Measurements from ENCODE around the gene MATK.
"Not testable (repeated sequence)": the region's sequence is repeated elsewhere in the genome, so short reads cannot be mapped to it uniquely, and the experiment has no call there.

Gene MATK

DNA sequence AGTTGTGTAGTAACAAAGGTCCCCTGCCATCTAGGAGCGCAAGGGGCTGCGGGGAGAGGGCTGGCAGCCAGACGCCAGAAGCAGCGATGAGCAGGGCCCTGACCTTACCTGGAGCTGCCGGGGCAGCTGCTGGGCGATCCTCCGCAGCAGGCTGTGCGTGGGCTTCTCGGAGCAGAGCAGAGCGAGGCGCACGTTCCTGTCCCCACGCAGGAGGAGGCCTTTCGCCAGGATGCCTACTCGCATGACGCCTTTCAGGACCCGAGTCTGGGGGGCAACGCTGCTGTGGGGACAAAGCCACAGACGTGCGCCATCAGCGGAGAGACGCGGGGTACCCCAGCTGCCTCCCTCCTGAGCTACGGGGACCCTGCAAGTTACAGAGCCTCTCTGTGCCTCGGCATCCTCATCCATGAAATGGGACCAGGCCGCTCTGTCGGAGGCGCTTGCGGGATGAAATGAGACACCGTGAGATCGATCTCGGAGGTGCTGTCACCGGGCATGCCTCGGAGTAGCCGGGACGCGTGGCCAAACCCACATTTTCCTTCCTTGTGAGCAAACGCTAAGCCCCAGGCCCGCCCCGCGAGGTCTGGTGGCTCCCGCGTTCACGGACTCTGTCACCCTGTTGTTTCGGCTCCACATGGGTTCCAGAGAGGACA is 30.5 kb upstream of the MATK start:
- H3K36me3 ChIP-seq (ENCODE audit: control insufficient read depth, insufficient read depth, low read length) = no peaks in the 10 kb centered on the region
- H3K4me3 ChIP-seq (ENCODE audit: insufficient read depth, low read depth, low read length) = no peak overlapping the region
- H3K27me3 ChIP-seq (ENCODE audit: control insufficient read depth, insufficient read depth, low read length, poor library complexity, severe bottlenecking) = no peaks in the 10 kb centered on the region
- H3K9me3 ChIP-seq (ENCODE audit: control insufficient read depth, low read length) = no peaks in the 10 kb centered on the region
- 92 to 93% methylated on average over 45 of the region's 45 CpGs for WGBS, 2 experiments
- H3K27ac ChIP-seq (ENCODE audit: insufficient read depth, low read depth, low read length, poor library complexity, severe bottlenecking) = no peak overlapping the region
- H3K4me1 ChIP-seq (ENCODE audit: control insufficient read depth, insufficient read depth, low read length) = no peaks in the 10 kb centered on the region

DNA sequence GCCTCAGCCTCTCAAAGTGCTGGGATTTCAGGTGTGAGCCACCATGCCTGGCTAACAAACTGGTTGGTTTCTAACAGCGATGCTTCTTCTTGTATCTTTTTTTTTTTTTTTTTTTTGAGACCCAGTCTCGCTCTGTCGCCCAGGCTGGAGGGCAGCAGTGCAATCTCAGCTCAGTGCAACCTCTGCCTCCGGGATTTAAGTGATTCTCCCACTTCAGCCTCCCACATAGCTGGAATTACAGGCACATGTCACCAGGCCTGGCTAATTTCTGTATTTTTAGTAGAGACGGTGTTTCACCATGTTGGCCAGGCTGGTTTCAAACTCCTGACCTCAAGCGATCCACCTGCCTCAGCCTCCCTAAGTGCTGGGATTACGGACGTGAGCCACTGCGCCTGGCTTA is 30.0 kb upstream of the MATK start:
- H3K36me3 ChIP-seq (ENCODE audit: control insufficient read depth, insufficient read depth, low read length); H3K4me3 ChIP-seq (ENCODE audit: insufficient read depth, low read depth, low read length); H3K27me3 ChIP-seq (ENCODE audit: control insufficient read depth, insufficient read depth, low read length, poor library complexity, severe bottlenecking); H3K4me1 ChIP-seq (ENCODE audit: control insufficient read depth, insufficient read depth, low read length); H3K9me3 ChIP-seq (ENCODE audit: control insufficient read depth, low read length); H3K27ac ChIP-seq (ENCODE audit: insufficient read depth, low read depth, low read length, poor library complexity, severe bottlenecking): not testable (repeated sequence)
- WGBS, 2 experiments = 92 to 95% methylated on average over 9 of the region's 9 CpGs

DNA sequence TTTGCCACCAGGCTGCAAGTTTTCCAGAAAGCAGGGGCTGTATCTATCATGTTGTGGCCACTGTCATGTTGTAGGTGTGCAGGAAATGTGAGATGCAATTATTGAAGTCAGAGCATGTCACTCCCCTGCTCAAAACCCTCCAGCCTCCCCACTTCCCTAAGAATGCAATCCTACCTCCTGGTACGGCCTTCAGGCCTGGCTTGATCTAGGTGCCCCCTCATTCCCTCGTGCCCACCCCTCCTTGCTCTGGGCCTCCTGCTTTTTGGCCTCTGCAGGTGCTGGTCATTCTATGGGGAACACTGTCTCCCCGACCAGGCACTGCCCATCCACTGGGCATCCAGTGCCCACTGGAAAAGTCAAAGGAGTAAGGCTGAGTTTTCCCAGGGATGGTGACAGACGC is 28.5 kb upstream of the MATK start:
- WGBS, 2 experiments = 90 to 94% methylated on average over 4 of the region's 4 CpGs
- Histone ChIP-seq H3K4me3 (ENCODE audit: insufficient read depth, low read depth, low read length) (no peak overlapping the region), H3K4me1 (ENCODE audit: control insufficient read depth, insufficient read depth, low read length) (no peaks in the 10 kb centered on the region), H3K27me3 (ENCODE audit: control insufficient read depth, insufficient read depth, low read length, poor library complexity, severe bottlenecking) (no peaks in the 10 kb centered on the region), H3K27ac (ENCODE audit: insufficient read depth, low read depth, low read length, poor library complexity, severe bottlenecking) (no peak overlapping the region), H3K9me3 (ENCODE audit: control insufficient read depth, low read length) (no peaks in the 10 kb centered on the region), H3K36me3 (ENCODE audit: control insufficient read depth, insufficient read depth, low read length) (no peaks in the 10 kb centered on the region)

DNA sequence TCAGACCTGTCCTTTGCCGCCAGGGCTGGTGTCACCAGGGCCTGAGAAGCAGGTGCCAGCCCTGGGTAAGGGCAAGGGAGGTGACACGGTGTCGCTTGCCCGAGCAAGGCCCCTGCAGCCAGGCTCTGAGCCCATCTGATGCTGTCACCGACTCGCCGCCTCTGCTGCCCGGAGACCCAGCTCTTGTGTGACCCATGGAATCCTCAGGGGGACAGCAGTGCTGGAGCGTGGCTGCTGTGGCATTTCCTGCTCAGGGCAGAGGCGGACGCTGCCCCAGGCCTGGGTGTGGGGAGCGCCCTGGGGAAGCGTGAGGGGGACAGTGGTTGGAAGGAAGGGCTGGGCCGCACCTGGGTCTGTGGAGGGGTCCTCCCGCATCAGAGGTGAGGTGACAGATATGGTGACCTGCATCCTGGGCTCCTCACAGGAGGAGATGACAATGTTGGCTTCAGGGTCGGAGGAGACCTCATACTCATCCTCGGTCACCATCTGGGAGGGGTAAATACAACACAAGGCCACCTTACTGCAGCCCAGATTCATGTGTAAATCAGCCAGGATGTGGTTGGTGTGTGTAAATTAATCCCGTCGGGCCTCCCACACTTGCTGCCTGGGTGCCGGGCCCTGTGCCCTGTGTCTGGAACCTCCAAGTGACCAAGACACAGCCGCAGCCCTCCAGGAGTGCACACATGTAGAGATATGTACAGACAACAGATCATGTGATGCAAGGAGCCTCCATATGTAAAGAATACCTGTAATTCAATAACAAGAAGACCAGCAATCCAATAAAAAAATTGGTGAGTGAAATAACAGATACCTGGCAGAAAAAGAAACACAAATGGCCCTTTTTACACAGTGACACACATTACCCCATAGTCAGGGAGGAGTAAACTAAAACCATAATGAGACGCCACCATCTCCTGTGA is 27.6 kb upstream of the MATK start:
- no peaks in the 10 kb centered on the region for H3K27me3 ChIP-seq (ENCODE audit: control insufficient read depth, insufficient read depth, low read length, poor library complexity, severe bottlenecking)
- H3K9me3 ChIP-seq (ENCODE audit: control insufficient read depth, low read length) = no peaks in the 10 kb centered on the region
- no peak overlapping the region for H3K4me3 ChIP-seq (ENCODE audit: insufficient read depth, low read depth, low read length)
- no peak overlapping the region for H3K27ac ChIP-seq (ENCODE audit: insufficient read depth, low read depth, low read length, poor library complexity, severe bottlenecking)
- H3K4me1 ChIP-seq (ENCODE audit: control insufficient read depth, insufficient read depth, low read length) = no peaks in the 10 kb centered on the region
- H3K36me3 ChIP-seq (ENCODE audit: control insufficient read depth, insufficient read depth, low read length) = no peaks in the 10 kb centered on the region
- 94% methylated on average over 22 of the region's 22 CpGs for WGBS, 2 experiments

DNA sequence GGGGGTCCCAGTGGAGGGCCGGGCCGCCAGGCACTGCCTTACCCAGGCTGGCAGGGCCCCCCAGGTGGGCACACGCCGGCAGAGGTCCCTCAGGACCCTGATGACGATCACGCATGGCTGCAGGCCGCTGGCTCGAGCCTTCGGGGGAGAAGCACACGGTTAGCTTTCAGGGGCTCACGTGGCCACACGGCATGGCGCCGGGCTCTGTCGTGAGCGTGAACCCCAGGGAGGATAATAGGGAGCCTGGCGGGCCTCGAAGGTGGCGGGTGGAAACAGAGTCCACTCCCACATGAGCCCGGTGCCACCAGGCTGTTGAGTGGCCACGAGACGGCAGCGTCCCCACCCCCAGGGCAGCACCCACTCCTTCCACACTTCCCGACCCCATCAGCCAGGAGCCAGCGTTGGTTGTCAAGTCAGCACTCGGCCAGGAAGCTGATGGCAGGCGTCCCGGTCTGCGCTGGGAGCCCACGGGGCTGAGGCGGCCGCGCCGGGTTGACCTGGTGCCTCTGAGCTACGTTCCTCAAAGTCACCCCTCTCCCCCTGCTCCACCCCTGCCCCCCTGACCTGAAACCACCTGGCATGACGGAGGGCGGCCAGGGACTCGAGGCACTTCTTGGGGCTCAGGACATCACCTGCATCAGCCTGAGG is 24.7 kb upstream of the MATK start:
- 92% methylated on average over 38 of the region's 38 CpGs for WGBS, 2 experiments
- Histone ChIP-seq H3K4me3 (ENCODE audit: insufficient read depth, low read depth, low read length) (no peak overlapping the region), H3K27ac (ENCODE audit: insufficient read depth, low read depth, low read length, poor library complexity, severe bottlenecking) (no peak overlapping the region)

DNA sequence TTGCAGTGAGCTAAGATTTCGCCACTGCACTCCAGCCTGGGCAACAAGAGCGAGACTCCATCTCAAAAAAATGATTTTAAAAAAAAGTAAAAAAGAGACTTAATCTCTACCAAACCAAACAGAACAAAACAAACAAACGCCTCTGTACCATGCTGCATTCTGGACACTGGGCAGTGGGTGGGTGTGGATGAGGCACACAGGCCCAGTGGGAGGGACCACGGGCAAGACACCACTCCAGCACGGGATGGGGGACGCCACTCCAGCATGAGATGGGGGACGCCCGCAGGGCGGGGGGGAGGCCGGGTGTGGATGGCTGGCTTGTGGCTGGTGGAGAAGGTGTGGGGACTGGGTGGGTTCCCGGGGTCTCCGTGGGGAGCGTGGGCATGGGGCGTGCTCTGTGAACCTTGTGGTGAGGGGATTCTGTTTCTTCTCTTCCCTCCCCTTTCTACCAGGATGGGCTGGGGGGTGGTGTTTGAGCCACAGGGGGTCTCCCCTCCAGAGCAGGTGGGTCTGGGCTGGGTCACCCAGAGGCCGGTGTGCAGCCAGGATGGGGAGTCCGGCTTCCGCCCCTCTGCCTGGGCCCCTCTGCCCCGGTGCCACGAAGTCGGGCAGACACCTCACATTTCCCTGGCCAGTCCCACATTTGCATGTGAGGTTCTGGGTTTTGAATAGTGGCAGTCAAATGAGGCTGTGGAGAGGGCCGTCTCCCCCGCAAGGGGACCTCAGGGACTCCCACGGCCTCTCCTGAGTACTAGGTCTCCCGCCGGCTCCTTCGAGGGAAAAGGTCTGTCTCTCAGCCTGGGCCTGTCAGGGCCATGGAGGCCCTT is 23.9 kb upstream of the MATK start:
- Histone ChIP-seq H3K27ac (ENCODE audit: insufficient read depth, low read depth, low read length, poor library complexity, severe bottlenecking) (no peak overlapping the region), H3K4me1 (ENCODE audit: control insufficient read depth, insufficient read depth, low read length) (no peaks in the 10 kb centered on the region), H3K9me3 (ENCODE audit: control insufficient read depth, low read length) (no peaks in the 10 kb centered on the region), H3K36me3 (ENCODE audit: control insufficient read depth, insufficient read depth, low read length) (no peaks in the 10 kb centered on the region), H3K27me3 (ENCODE audit: control insufficient read depth, insufficient read depth, low read length, poor library complexity, severe bottlenecking) (no peaks in the 10 kb centered on the region), H3K4me3 (ENCODE audit: insufficient read depth, low read depth, low read length) (no peak overlapping the region)
- WGBS, 2 experiments = 93 to 94% methylated on average over 22 to 26 of the region's 26 CpGs

More for the DNA sequence above, 24.7 kb upstream of the MATK start:
- no peaks in the 10 kb centered on the region for H3K36me3 ChIP-seq (ENCODE audit: control insufficient read depth, insufficient read depth, low read length)
- no peaks in the 10 kb centered on the region for H3K27me3 ChIP-seq (ENCODE audit: control insufficient read depth, insufficient read depth, low read length, poor library complexity, severe bottlenecking)
- no peaks in the 10 kb centered on the region for H3K9me3 ChIP-seq (ENCODE audit: control insufficient read depth, low read length)
- no peaks in the 10 kb centered on the region for H3K4me1 ChIP-seq (ENCODE audit: control insufficient read depth, insufficient read depth, low read length)

DNA sequence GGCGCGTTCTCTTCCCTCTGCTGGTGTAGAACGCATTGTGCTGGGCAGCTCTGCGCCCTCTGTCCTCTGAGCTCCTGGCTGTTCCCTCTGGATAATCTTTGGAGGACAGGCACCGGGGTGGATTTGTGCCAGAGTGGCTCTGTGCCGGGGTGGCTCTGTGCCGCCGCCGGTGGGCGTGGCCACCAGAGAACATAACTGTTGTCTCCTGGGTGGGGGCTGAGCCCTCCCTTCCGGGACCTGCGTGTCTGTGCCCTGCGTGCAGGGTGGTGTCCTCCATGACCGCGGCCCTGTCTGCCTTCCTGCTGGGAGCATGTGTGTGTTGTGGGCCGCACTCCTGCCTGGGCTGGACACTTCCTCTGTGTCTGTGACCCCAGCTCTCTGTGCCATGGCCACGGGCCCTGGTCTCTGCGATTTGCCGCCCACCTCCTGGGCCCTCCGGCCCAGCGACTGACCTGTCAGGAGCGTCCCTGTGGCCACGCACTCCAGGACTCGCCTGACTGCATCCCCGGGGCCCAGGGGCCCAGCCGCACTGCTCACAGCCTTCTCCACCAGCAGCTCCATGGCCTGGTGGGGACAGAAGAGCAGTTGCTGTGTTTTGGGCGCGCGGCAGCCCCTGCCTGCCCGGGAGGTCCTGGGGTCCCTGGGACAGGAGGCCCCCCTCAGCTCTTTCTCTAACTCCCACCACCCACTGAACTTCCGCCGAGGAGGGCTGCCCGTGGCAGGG is 22.4 kb upstream of the MATK start:
- Histone ChIP-seq H3K4me1 (ENCODE audit: control insufficient read depth, insufficient read depth, low read length) (no peaks in the 10 kb centered on the region), H3K27me3 (ENCODE audit: control insufficient read depth, insufficient read depth, low read length, poor library complexity, severe bottlenecking) (no peaks in the 10 kb centered on the region), H3K9me3 (ENCODE audit: control insufficient read depth, low read length) (no peaks in the 10 kb centered on the region), H3K27ac (ENCODE audit: insufficient read depth, low read depth, low read length, poor library complexity, severe bottlenecking) (no peak overlapping the region), H3K4me3 (ENCODE audit: insufficient read depth, low read depth, low read length) (no peak overlapping the region), H3K36me3 (ENCODE audit: control insufficient read depth, insufficient read depth, low read length) (no peaks in the 10 kb centered on the region)
- 93% methylated on average over 33 of the region's 33 CpGs for WGBS, 2 experiments

DNA sequence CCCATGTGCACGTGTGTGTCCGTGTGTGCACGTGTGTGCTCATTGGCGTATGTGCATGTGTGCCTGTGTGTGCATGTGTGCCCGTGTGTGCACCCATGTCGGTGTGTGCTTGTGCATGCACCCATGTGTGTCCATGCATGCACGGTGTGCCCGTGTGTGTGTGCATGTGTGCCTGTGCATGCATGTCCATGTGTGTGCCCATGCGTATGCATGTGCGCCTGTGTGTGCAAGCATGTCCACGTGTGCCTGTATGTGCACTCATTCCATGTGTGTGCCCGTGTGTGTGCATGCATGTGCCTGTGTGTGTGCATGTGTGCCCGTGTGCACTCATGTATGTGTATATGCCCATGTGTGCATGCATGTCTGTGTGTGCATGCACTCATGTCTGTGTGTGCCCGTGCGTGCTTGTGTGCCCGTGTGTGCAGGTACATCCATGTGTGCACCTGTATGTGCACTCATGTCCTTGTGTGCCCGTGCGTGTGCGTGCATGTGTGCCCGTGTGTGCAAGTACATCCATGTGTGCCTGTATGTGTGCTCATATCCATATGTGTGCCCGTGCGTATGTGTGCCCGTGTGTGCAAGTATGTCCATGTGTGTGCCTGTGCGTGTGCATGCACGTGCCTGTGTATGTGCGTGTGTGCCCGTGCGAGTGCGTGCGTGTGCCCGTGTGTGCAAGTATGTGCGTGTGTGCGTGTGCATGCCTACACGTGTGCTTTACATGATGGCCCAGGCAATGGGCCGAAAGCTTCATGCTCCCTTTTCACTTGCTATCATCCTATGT is 21.6 kb upstream of the MATK start:
- 95 to 96% methylated on average over 35 of the region's 35 CpGs for WGBS, 2 experiments
- no peaks in the 10 kb centered on the region for H3K36me3 ChIP-seq (ENCODE audit: control insufficient read depth, insufficient read depth, low read length)
- H3K9me3 ChIP-seq (ENCODE audit: control insufficient read depth, low read length) = no peaks in the 10 kb centered on the region
- H3K4me3 ChIP-seq (ENCODE audit: insufficient read depth, low read depth, low read length) = no peak overlapping the region
- no peaks in the 10 kb centered on the region for H3K4me1 ChIP-seq (ENCODE audit: control insufficient read depth, insufficient read depth, low read length)
- H3K27me3 ChIP-seq (ENCODE audit: control insufficient read depth, insufficient read depth, low read length, poor library complexity, severe bottlenecking) = peaks cover 4% of the 10 kb centered on the region
- no peak overlapping the region for H3K27ac ChIP-seq (ENCODE audit: insufficient read depth, low read depth, low read length, poor library complexity, severe bottlenecking)

DNA sequence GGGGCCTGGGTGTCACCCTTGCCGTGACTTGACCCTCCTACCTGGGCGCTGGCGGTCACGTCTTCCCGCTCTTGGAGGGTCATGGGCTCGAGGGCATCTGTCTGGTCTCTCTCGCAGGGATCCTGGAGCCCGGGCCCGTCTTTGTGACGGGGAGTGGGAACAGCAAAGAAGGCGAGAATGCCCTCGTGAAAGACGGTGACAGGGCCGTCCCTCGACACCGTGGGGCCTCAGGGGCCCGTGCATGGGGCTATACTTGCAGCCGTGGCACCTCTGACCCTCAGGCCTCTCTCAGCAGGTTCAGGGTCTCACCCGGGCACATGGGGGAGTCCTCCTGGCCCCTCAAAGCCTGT is 20.9 kb upstream of the MATK start:
- Histone ChIP-seq H3K9me3 (ENCODE audit: control insufficient read depth, low read length) (no peaks in the 10 kb centered on the region), H3K27ac (ENCODE audit: insufficient read depth, low read depth, low read length, poor library complexity, severe bottlenecking) (no peak overlapping the region), H3K27me3 (ENCODE audit: control insufficient read depth, insufficient read depth, low read length, poor library complexity, severe bottlenecking) (peaks cover 10% of the 10 kb centered on the region), H3K36me3 (ENCODE audit: control insufficient read depth, insufficient read depth, low read length) (no peaks in the 10 kb centered on the region), H3K4me1 (ENCODE audit: control insufficient read depth, insufficient read depth, low read length) (no peaks in the 10 kb centered on the region), H3K4me3 (ENCODE audit: insufficient read depth, low read depth, low read length) (no peak overlapping the region)
- WGBS, 2 experiments = 92 to 94% methylated on average over 19 of the region's 19 CpGs

All from ectodermal cell (in vitro differentiated cells).